ENCODE measurements around the gene ZNF480.

GRCh38 chr19:52258426-52258825 is 38.5 kb upstream of the ZNF480 start:
- TF ChIP-seq CTCF (conservative IDR thresholded peaks at IDR 0.05 in 1 of 2, IDR thresholded peaks at IDR 0.05 in 1 of 2; ENCODE audit: extremely low read depth in 1 of 2, insufficient read depth in 1 of 2, low read depth in 1 of 2, low read length in 2 of 2) (no peak), EZH2 (IDR thresholded peaks at IDR 0.05; ENCODE audit: borderline replicate concordance, low read length) (no peak)
